HG02870 (cell line): Measurements from ENCODE around the gene PKIG.

Source experiments
- ATAC-seq: cut with Tn5 transposase; IDR thresholded peaks from one replicate; pipeline ENCODE4 v1.9.1; 2021; ENCODE audit warnings: mild to moderate bottlenecking, moderate library complexity; ENCODE audit not compliant: unreplicated experiment

Gene PKIG

DNA sequence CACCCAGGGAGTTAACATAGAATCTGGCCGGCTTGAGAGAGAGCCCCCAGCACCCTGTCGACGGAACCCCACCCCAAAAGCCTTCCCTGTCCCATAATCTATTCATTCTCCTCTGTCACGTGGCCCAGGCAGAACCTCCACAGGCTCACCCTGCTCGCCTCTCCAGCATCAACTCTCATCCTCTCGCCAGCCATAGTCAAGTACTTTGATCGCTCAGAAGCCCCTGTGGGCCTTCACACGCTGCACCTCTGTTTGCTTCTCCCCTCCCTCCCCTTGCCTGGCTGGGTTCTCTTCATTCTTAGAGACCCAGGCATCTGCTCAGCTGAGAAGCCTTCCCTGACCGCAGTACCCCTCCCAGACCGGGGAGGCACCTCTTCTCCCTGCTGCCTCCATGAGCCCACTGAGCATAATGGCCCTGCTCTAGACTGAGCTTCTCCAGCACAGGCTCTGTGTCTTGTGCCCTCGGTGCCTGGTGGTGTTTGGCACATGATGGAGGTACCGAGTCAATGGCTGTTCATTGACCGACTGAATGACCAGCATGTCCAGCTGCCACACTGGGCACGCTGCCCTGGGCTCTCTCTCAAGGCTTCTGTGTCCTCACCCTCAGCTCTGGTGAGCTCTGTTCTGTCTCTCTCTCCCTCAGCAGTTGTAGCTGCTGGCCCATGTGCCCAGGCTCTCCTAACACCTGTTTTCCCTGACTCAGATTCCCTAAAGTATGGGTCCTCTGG lies 33.7 kb downstream of the PKIG start:
- ATAC-seq, result no peak

DNA sequence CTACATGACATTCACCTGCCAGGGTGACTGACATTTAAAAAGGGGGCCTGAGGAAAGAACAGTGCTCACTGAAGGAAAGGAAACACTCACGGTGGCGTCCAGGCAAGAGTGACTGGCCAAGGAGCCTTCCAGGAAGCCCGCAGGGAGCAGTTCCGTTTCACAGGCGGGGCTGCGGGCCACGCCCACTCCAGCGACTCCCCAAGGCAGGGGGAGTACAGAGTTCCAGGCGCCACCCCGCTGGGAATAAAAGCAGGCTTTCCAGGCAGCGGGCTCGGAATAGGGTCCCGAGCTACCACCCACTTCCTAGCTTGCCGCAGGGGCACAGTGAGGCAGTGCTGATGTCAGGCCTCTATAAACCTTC lies 34.2 kb downstream of the PKIG start:
- ATAC-seq, result no peak

DNA sequence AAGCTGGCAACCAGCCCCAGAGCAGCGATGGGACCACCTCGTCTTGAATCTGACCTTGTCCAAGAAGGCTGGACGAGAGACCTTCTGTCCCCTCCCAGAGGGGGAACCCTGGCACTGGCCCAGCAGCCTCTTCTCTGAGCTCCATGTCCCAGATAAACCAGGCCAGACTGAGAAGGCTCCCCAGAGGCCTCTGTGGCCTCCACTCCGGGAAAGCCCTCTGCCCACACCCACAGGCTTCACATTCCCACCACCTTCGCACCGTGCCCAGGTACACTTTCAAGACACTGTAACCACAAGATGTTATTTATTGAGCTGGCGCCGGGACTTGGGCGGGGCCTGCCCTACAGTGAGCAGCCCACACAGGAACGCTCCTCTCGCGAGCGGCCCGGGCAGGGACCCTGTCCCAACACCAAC lies 35.9 kb downstream of the PKIG start:
- ATAC-seq, result no peak

DNA sequence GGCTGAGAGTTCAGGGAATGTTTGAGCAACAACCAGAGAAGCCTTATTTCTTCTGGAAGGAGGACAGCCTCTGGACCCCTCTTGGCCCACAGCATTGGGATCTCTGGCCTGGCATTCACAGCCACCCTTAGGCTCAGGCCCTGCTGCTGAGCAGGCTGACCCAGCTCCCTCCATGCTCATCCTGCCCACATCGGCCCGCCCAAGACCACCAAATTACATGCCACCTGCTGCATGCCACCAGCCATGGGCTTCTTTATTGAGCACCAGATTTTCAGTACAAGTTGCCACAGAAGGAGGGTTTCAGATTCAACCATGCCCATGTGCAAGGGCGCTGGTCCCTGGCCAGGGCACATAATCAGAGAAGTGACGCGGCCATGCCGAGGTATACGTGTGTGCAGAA lies 36.9 kb downstream of the PKIG start:
- no peak for ATAC-seq

DNA sequence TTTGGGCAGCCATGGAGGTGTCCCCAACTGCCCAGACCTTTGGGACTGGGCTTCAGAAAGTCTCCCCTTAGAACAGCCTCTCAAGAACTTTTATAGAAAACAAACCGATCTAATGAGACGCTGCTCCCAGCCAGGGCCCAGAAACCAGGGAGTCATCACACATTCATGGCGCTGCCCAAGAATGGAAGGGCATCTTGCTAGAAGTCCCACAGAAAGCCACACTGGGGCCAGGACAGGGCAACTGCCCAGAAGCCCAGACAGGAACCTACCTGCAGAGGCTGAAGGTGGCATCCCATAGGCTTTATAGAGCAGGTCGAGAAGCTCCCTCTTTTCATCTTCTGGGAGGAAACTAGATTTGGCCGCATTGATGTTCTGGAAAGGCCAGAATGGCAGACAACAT lies 37.7 kb downstream of the PKIG start:
- no peak for ATAC-seq

DNA sequence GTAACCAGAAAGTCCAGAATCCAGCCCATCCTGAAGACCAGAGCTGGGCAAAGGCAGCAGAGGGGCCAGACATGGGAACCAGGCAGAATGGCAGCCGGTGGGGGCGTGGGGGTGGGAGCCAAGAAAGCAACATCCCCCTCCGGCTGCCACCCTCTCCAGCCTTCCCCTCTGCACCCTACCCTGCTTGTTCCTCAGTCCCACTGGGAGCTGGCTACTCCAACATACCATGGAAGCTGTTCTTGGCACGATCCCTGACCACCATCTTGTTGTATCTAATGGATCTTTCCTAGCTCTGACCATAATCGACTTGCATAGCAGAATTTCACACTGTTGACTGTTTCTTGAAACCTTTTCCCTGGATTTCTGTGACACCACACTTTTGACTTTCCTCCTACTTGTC lies 38.9 kb downstream of the PKIG start:
- no peak for ATAC-seq

DNA sequence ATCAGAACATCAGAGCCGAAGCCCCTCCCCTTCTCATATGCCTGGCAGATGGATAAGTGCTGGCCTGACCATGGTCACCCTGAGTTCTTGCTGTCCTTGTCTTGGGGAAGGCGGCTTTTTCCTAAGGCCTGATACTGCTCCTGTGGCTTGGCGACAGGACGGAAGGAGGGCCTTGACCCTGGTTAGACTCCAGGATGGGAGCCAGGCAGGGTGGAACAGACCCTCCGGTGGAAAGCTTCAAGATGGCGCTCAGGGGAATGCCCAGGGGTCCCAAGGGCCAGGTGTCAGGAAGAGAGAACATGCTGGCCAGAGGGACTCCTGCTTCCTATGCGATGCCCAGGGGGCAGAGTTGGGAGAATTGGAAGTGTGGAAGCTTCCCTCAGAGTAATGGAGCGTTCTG lies 39.6 kb downstream of the PKIG start:
- ATAC-seq, result no peak

DNA sequence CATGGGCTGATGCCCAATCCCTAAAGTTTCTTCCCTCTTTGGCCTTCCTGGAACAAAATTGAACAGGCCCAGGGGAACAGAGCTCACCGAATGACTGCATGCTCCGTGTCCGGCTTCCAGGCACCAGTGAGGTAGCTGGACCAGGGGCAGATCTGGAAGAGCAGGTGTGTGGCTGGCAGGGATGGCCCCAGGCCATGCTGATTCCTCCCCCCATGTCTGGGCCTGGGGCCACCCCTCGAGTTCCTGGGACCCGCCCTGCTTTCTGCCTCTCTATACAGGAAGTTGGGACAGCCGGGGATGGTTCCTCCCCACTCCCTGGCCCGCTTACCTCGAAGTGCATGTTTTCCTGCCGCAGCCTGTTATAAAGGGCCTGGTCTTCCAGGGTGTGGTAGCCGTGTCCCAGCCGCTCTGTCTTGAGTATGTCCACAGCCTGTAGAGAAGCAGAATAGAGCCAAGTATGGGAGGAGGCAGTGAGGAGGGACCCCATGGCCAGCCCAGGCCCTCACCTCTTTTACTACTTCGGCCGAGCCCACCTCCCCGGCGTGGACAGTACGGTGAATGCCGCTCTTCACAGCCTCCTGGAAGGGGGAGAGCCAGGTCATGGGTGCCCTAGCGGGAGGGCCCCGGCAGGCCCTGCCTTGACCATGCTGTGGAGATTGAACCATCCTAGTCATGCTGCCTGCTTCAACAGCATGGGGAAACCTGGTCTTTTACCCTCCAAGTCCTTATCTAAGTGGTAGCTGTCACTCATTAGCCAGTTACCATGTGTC lies 40.3 kb downstream of the PKIG start:
- no peak for ATAC-seq

DNA sequence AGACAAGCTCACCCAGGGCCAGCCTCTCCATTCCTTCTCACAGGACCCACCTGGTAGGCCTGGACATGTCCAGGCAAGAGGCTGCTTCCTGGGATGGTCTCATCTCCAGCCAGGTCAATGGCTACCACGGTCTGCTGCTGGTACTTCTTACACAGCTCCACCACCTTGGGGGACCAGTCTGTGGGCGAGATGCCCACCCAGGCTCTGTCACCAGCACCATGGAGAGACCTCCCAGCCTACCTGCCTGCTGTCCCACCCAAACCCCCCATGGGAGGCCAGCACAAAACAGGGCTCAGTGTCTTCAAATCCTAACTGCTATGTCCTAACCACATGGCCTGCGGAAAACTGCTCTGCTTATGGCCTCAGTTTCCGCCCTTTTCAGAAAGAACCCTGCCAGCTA lies 41.8 kb downstream of the PKIG start:
- no peak for ATAC-seq

DNA sequence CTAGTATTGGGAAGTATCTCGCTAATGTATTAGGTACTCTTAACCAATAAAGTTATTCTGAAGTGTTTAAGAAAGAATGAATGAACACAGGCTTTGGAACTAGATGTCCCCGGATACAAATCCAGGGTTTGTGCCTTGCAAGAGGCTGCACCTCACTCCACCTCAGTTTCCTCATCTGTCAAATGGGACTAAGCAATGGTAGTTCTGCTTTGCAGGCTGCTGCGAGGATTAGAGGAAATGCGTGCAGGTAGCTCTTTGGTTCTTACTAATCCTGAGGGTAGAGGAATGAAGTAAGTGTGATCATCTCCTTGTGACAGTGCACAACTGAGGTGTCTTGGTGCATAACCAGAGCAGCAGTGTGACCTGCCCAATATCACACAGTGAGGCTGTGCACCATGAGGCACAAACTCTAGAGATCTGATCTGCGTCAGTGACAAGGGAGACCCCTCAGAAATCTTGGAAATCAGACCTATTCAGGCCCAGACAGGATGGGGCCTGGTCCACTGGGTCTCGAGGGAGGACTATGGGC lies 42.4 kb downstream of the PKIG start:
- ATAC-seq, result no peak

DNA sequence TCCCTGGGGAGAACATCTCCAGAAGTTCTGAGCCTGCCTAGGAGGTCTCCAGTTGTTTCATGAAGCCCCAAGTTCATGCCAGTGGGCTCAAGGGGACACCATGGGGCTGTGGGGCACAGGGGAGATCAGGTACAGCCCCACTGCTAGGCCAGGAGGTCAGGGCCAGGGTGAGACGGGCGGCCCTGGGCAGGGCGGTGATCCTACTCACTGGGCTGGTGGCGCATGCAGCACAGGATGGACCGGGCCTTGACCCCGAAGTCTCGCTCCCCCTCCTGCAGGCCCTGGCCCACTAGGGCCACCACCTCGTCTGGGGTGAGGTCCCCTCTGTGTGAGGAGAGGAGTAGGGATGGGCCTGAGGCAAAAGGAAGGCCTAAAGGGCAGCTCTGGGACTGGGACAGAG lies 43.0 kb downstream of the PKIG start:
- ATAC-seq, result no peak

DNA sequence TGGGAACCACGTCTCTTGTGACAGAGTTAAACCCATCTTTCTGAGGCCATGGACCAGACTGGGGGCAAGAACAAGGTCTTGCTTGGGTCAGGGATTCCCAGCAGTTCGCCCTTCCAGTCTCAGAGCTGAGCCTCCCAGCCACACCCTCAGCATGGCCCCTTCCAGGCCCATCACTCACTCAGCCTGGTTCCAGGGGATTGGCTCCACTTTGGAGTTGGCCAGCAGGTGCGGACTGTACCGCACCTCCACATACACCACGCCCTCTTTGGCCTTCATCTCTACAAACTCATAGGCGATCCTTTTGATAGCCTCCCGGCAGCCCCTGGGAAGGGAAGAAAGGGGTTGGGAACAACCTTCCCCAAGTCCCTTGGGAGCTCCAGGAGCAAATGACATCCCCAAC lies 43.9 kb downstream of the PKIG start:
- no peak for ATAC-seq

DNA sequence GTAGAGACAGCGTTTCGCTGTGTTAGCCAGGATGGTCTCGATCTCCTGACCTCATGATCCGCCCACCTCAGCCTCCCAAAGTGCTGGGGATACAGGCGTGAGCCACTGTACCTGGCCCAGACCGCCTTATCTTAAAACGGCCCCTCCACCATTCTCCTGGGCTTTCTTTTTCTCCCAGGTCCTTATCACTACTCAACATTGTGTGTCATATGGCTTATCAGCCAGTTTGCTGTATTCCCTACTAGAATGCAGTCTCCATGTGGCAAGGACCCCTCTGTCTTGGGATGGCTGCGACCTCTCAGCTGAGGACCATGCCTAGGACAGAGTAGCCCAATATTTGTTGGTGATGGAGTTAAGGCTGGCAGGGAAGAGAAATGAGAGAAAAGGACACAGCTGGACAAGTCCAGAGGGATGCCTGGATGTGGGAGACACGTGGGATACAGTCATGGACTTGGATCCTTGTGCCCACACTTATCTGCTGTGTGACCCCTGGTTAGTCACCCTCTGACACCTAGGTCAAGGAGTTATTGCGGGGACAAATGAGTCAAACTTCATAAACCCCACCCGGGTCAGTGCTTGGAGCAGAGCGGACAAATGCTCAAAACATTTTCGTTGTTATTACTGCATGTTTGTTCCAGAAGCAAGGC lies 45.1 kb downstream of the PKIG start:
- no peak for ATAC-seq

DNA sequence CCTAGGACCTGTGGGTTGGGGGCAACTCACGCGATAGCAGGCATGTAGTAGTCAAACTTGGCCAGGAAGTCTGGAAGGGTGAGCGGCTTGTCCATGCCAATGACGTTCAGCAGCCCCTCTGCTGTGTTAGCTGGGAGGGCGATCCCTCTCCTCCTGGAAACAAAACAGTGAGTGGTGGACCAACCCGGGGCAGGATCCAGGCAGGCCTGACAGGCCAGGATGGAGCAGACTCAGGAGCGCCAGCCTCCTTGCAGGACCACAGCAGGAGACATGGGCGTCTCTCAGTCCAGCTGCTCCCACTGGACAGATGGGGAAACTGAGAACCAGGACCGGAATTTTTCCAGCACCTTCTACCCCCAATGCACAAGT lies 46.6 kb downstream of the PKIG start:
- ATAC-seq, result no peak

DNA sequence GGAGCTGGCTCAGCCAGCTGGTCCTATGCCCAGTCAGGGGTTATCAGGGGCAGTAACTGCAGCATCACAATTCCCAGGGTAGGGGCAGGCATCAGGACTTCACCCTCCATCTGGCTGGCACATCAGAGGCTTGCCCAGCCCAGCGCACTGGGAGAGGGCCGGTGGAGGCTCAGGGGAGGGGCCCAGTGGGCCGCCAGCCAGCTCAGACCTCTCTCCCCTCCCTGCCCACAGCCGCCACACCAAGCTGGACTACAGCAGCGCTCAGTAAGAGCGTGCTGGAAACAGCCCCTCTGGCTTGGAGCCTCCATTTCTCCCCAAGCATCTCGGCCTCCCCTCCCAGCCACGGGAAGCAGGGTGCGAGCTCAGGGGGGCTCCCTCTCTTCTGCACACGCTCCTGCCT lies 47.2 kb downstream of the PKIG start:
- ATAC-seq, result no peak

DNA sequence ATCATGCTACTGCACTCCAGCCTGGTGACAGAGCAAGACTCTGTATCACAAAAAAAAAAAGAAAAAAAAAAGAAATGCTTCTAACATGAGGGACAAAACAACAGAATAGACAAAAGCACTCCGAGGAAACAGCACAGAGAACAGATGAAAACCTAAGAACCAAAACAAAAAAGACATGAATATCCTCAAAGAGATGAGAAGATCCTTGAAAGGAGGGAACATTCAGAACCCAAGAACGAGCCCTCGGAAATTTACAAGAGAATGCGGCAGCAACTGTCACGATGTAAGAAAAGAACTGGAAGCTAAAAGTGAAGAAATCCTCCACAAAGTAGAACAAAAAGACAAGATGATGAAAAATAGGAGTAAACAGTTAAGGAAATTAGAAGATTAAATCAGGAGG lies 47.9 kb downstream of the PKIG start:
- ATAC-seq, result no peak

DNA sequence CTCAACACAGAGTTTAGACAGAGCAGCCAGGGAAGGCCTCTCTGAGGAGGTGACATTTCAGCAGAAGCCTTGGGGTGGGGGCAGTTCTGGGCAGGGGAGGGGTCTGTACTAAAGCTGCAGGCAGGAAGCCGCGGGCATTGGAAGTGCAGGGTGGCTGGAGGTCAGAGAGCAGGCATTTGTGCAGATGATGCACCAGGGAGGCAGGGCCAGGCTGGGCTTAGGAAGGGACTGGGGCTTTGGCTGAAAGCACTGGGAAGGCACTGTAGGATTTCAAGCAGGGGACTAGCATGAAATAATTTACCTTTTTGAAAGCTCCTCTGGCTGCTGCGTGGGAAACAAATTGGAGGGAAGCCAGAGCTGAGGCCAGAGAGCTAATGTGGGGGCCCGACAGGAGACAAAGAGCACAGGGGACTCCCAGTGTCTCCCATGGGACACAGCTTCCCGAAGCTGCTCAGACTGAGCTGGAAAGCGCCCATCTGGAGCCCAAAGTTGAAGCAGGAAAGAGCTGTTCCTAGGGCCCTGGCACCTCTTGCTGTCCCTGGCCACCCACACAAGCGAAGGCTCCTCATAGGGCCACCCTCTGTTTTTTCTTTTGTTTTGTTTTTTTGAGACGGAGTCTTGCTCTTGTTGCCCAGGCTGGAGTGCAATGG lies 49.8 kb downstream of the PKIG start:
- no peak for ATAC-seq

DNA sequence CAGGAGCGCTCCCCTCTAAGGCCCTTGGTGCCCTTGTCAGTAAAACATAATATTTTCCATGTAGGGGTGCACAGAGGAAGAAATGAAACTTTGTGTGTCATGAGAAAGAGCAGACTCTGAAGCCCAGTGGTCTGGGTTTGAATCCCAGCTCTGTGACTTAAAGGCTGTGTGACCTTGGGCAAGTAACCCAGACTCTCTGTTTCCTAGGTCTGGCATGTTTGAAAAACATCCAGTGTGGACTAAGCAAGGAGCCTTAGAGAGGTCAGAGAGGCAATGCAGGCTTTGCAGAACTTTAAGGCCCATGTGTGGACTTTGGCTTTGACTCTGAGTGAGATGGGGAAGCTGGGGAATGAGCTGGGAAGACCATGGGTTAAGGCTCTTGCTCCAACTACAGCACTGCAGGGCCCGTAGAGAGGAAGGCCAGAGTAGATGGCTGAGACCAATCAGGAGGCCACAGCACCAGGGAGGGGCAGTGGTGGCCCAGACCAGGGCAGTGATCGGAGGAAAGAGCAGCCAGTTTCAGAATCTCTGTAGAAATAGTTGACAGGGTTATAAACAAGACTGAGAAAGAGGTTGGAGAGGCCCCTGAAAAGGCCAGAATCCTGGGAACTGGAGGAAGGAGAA lies 50.9 kb downstream of the PKIG start:
- no peak for ATAC-seq

DNA sequence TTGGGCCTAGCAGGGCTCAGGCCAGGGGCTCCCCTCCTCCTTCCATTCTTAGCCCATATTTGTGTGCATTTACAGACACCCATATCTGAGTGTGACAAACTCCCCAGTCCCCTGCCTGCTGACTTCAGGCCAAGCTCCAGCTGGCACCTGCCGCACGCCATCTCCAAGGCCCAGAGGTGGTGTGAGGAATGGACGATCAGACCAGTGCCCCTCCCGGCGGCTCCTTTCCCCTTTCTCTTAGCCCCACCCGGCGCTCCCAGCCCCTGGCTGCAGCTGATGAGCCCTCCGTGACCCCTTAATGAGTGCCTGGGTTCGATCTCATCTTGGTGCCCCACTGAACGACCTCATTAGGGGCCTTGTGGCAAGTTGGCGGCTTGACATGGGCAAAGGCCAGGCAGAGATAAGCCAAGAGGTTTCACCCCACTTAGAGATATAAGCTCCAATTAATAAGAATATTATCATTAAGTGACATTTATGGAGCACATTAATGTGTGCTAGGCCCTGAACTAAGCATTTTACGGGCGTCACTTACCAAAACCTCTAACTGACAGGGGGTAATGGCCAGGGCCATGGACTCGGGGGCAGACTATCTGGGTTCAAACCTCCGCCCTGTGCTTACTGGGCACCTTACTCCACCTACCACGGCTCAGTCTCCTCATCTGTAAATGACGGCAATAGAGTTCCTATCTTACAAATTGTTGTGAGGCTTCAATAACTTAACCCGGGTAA lies 51.7 kb downstream of the PKIG start:
- no peak for ATAC-seq

DNA sequence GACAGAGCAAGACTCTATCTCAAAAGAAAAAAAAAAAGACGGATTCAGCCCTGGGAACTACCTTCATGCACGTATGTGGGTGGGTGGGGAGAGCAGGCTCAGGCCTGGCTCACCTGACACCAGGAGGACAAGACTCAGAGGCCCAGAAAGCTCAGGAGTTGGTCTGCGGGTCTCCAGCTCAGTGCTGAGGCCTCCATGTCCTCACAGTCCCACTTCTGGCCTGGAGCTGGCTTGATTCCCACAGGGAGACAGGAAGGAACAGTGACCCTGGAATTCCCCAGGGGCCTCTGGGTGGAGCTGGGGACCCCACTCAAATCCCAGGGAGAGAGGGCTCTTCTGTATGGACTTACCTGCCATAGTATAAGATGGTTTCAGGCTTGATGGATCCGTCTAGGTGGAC lies 53.5 kb downstream of the PKIG start:
- no peak for ATAC-seq
